Measurements from ENCODE around the gene CRMP1. TPM values are rescaled to one million over a fixed set of nuclear protein-coding genes. Genes with fewer than 3 reads are reported as not detected.

CRMP1 gene
- total and polyA plus RNA-seq, 9 of the 15 experiments (the other 6 are each of a cell fraction or from before 2014, with no cell fraction given), result 0.03 to 0.04 TPM; not detected in 7

DNA sequence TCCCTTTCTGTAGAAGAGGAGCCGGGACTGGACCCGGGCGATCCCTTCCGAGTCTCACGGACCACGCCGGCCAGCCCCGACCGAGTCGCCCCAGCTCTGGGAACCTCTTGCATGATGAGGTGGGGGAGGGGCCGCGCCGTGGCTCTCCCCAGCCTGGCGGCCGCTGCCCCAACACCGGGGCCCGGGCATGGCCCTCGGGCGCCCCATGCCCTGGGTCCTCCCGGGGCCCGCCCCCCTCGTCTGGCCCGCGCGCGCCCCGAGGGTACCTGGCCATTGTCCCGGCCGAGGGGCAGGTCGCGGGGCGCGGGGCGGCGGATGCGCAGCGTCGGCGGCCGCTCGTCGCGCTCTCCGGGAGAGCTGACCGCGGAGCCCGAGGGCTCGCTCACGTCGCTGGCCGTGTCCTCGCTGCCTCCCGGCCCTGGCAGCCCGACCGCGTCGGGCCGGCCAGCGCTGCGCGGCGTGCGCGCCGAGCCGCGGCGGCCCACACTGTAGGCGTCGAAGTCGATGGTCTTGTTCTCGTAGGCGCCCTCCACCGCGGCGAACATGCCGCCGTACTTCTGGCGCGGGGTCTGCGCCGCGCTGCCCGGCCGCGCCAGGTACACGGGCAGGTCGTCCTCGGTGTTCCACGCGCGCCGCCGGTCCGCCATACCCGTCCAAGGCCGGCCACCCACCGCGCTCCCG is 423 bp downstream of the CRMP1 start:
- Histone ChIP-seq H3K9me1 (ENCODE audit: control insufficient read depth, insufficient read depth, low read length) (no peaks in the 10 kb centered on the region), H3K4me3 (no peak overlapping the region), H3K4me2 (ENCODE audit: insufficient read depth, low read length) (no peak overlapping the region), H3K9ac (ENCODE audit: insufficient read depth in 1 of 2, low read depth in 2 of 2, low read length in 2 of 2) (no peak overlapping the region), H3K27me3 (ENCODE audit: control insufficient read depth in 2 of 2, insufficient read depth in 2 of 2, low read length in 2 of 2) (peaks cover 0 to 11% of the 10 kb centered on the region in 2 experiments; a peak in 3 of 5 replicates), H3K4me1 (replicated peaks in 1 of 2; ENCODE audit: control insufficient read depth in 2 of 2, insufficient read depth in 2 of 2, low read length in 2 of 2) (peaks cover 0 to 17% of the 10 kb centered on the region in 2 experiments; a peak in 2 of 5 replicates), H2AFZ (ENCODE audit: low read depth, low read length) (no peak overlapping the region), H3K27ac (ENCODE audit: extremely low read depth, low read depth, low read length) (no peak overlapping the region), H3K36me3 (ENCODE audit: control insufficient read depth, insufficient read depth, low read length) (no peaks in the 10 kb centered on the region), H3K9me3 (replicated peaks; ENCODE audit: control insufficient read depth, insufficient read depth, low read depth, low read length) (no peaks in the 10 kb centered on the region), H4K20me1 (replicated peaks; ENCODE audit: control insufficient read depth, insufficient read depth, low read length) (no peaks in the 10 kb centered on the region), H3K79me2 (ENCODE audit: control insufficient read depth, insufficient read depth, low read length) (no peaks in the 10 kb centered on the region)
- ChIA-PET CTCF (ENCODE audit: low intra/inter-chr PET ratio) (no interaction called here), POLR2A (interaction anchor here (0.6 kb wide), 1 partner anchor 1351 kb away, joined by 3 read pairs; the partner anchor contains the start of gene STX18)
- intact Hi-C loops (cut with micrococcal nuclease) (no loop called here), in situ Hi-C loops (cut with MboI) (no loop called here)
- FAIRE-seq, result no peak
- DNase-seq (ENCODE audit: extremely low read depth in 1 of 4, low spot score in 3 of 4), result no peak
- BruUV-seq (replicated peaks), result no TSS peak
- WGBS (ENCODE audit: insufficient coverage, low coverage, missing lambda C conversion rate), result 85% methylated on average over 16 of the region's 100 CpGs
- ATAC-seq, result no peak
- no peak for TF ChIP-seq KDM2B (CRISPR knock-in tag; IDR thresholded peaks at IDR 0.05)
- TF ChIP-seq, protein P1, sequence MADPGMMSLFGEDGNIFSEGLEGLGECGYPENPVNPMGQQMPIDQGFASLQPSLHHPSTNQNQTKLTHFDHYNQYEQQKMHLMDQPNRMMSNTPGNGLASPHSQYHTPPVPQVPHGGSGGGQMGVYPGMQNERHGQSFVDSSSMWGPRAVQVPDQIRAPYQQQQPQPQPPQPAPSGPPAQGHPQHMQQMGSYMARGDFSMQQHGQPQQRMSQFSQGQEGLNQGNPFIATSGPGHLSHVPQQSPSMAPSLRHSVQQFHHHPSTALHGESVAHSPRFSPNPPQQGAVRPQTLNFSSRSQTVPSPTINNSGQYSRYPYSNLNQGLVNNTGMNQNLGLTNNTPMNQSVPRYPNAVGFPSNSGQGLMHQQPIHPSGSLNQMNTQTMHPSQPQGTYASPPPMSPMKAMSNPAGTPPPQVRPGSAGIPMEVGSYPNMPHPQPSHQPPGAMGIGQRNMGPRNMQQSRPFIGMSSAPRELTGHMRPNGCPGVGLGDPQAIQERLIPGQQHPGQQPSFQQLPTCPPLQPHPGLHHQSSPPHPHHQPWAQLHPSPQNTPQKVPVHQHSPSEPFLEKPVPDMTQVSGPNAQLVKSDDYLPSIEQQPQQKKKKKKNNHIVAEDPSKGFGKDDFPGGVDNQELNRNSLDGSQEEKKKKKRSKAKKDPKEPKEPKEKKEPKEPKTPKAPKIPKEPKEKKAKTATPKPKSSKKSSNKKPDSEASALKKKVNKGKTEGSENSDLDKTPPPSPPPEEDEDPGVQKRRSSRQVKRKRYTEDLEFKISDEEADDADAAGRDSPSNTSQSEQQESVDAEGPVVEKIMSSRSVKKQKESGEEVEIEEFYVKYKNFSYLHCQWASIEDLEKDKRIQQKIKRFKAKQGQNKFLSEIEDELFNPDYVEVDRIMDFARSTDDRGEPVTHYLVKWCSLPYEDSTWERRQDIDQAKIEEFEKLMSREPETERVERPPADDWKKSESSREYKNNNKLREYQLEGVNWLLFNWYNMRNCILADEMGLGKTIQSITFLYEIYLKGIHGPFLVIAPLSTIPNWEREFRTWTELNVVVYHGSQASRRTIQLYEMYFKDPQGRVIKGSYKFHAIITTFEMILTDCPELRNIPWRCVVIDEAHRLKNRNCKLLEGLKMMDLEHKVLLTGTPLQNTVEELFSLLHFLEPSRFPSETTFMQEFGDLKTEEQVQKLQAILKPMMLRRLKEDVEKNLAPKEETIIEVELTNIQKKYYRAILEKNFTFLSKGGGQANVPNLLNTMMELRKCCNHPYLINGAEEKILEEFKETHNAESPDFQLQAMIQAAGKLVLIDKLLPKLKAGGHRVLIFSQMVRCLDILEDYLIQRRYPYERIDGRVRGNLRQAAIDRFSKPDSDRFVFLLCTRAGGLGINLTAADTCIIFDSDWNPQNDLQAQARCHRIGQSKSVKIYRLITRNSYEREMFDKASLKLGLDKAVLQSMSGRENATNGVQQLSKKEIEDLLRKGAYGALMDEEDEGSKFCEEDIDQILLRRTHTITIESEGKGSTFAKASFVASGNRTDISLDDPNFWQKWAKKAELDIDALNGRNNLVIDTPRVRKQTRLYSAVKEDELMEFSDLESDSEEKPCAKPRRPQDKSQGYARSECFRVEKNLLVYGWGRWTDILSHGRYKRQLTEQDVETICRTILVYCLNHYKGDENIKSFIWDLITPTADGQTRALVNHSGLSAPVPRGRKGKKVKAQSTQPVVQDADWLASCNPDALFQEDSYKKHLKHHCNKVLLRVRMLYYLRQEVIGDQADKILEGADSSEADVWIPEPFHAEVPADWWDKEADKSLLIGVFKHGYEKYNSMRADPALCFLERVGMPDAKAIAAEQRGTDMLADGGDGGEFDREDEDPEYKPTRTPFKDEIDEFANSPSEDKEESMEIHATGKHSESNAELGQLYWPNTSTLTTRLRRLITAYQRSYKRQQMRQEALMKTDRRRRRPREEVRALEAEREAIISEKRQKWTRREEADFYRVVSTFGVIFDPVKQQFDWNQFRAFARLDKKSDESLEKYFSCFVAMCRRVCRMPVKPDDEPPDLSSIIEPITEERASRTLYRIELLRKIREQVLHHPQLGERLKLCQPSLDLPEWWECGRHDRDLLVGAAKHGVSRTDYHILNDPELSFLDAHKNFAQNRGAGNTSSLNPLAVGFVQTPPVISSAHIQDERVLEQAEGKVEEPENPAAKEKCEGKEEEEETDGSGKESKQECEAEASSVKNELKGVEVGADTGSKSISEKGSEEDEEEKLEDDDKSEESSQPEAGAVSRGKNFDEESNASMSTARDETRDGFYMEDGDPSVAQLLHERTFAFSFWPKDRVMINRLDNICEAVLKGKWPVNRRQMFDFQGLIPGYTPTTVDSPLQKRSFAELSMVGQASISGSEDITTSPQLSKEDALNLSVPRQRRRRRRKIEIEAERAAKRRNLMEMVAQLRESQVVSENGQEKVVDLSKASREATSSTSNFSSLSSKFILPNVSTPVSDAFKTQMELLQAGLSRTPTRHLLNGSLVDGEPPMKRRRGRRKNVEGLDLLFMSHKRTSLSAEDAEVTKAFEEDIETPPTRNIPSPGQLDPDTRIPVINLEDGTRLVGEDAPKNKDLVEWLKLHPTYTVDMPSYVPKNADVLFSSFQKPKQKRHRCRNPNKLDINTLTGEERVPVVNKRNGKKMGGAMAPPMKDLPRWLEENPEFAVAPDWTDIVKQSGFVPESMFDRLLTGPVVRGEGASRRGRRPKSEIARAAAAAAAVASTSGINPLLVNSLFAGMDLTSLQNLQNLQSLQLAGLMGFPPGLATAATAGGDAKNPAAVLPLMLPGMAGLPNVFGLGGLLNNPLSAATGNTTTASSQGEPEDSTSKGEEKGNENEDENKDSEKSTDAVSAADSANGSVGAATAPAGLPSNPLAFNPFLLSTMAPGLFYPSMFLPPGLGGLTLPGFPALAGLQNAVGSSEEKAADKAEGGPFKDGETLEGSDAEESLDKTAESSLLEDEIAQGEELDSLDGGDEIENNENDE (IDR thresholded peaks at IDR 0.05; ENCODE audit: low read depth, low read length), result no peak
- TF ChIP-seq POLR2AphosphoS5 (IDR thresholded peaks at IDR 0.05; ENCODE audit: control insufficient read depth, insufficient read depth, low read depth, low read length), result no peak
- TF ChIP-seq, protein P2, sequence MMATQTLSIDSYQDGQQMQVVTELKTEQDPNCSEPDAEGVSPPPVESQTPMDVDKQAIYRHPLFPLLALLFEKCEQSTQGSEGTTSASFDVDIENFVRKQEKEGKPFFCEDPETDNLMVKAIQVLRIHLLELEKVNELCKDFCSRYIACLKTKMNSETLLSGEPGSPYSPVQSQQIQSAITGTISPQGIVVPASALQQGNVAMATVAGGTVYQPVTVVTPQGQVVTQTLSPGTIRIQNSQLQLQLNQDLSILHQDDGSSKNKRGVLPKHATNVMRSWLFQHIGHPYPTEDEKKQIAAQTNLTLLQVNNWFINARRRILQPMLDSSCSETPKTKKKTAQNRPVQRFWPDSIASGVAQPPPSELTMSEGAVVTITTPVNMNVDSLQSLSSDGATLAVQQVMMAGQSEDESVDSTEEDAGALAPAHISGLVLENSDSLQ (IDR thresholded peaks at IDR 0.05), result no peak
- no peak for TF ChIP-seq MEIS2 (IDR thresholded peaks at IDR 0.05; ENCODE audit: partially characterized antibody)
- TF ChIP-seq DIDO1 (tag; IDR thresholded peaks at IDR 0.05; ENCODE audit: low read depth), result no peak
- no peak for TF ChIP-seq CBX5 (IDR thresholded peaks at IDR 0.05; ENCODE audit: borderline replicate concordance, low read depth)
